Nephron (organoid): Measurements from ENCODE around the gene ADARB1.

Source experiments
- H3K27ac Mint-ChIP-seq, 3 experiments: 2 replicates each; pipeline ENCODE4 v1.8.0; 2020; ENCODE audit warnings: mixed read lengths in 3 of 3, mild to moderate bottlenecking in 2 of 3, moderate library complexity in 1 of 3
- H3K27me3 Mint-ChIP-seq: 2 replicates; pipeline ENCODE4 v1.8.0; 2021; ENCODE audit warnings: low read depth, mild to moderate bottlenecking, moderate library complexity, mixed read lengths
- H3K36me3 Mint-ChIP-seq: 2 replicates; pipeline ENCODE4 v1.8.0; 2020; ENCODE audit warnings: low read depth, mixed read lengths
- H3K4me1 Mint-ChIP-seq: 2 replicates; pipeline ENCODE4 v1.8.0; 2020; ENCODE audit warnings: mixed read lengths
- H3K4me3 Mint-ChIP-seq, 3 experiments: 2 replicates each; pipeline ENCODE4 v1.8.0; 2020; ENCODE audit warnings: mild to moderate bottlenecking in 3 of 3, mixed read lengths in 3 of 3, moderate library complexity in 2 of 3
- H3K9me3 Mint-ChIP-seq: 2 replicates; pipeline ENCODE4 v1.8.0; 2020; ENCODE audit warnings: mixed read lengths
- CTCF ChIP-seq, 3 experiments: fragments of 200-600 bp; sonication (generic); IDR thresholded peaks; one replicate each; pipeline ENCODE4 v1.5.0; 2021; ENCODE audit warnings: antibody characterized with exemption in 3 of 3; ENCODE audit not compliant: unreplicated experiment in 3 of 3

Gene ADARB1

GRCh38 chr21:45124596-45124995 lies 50.2 kb downstream of the ADARB1 start:
- H3K4me3 Mint-ChIP-seq, result no peak overlapping the region
- peaks cover 3% of the 10 kb centered on the region for H3K36me3 Mint-ChIP-seq
- TF ChIP-seq CTCF (IDR thresholded peaks at IDR 0.05; ENCODE audit: unreplicated experiment in 3 of 3), result no peak
- H3K27me3 Mint-ChIP-seq, result peaks cover 11% of the 10 kb centered on the region
- no peak overlapping the region for H3K27ac Mint-ChIP-seq
- H3K9me3 Mint-ChIP-seq, result no peaks in the 10 kb centered on the region
- peaks cover 82% of the 10 kb centered on the region for H3K4me1 Mint-ChIP-seq

GRCh38 chr21:45125357-45125756 lies 51.0 kb downstream of the ADARB1 start:
- Mint-ChIP-seq H3K4me1 (peaks cover 89% of the 10 kb centered on the region), H3K27me3 (peaks cover 11% of the 10 kb centered on the region), H3K4me3 (no peak overlapping the region), H3K36me3 (peaks cover 3% of the 10 kb centered on the region), H3K9me3 (no peaks in the 10 kb centered on the region), H3K27ac (no peak overlapping the region)
- no peak for TF ChIP-seq CTCF (IDR thresholded peaks at IDR 0.05; ENCODE audit: unreplicated experiment in 3 of 3)

GRCh38 chr21:45126204-45126626 lies 51.8 kb downstream of the ADARB1 start:
- peak overlapping the region; percentile 5 to 52 (median 41) for H3K27ac Mint-ChIP-seq
- peak overlapping the region in 1 of 3 experiments; percentile 11 for H3K4me3 Mint-ChIP-seq
- no peaks in the 10 kb centered on the region for H3K36me3 Mint-ChIP-seq
- no peaks in the 10 kb centered on the region for H3K9me3 Mint-ChIP-seq
- H3K4me1 Mint-ChIP-seq, result peaks cover 89% of the 10 kb centered on the region
- peaks cover 11% of the 10 kb centered on the region for H3K27me3 Mint-ChIP-seq
- TF ChIP-seq CTCF (IDR thresholded peaks at IDR 0.05; ENCODE audit: unreplicated experiment in 3 of 3), result no peak

GRCh38 chr21:45126983-45127382 lies 52.6 kb downstream of the ADARB1 start:
- no peak for TF ChIP-seq CTCF (IDR thresholded peaks at IDR 0.05; ENCODE audit: unreplicated experiment in 3 of 3)
- Mint-ChIP-seq H3K36me3 (no peaks in the 10 kb centered on the region), H3K27me3 (peaks cover 11% of the 10 kb centered on the region), H3K9me3 (no peaks in the 10 kb centered on the region), H3K27ac (peak overlapping the region in 1 of 3 experiments; percentile 11), H3K4me1 (peaks cover 89% of the 10 kb centered on the region), H3K4me3 (peak overlapping the region in 1 of 3 experiments; percentile 36)

- no peaks in the 10 kb centered on the region for H3K36me3 Mint-ChIP-seq
Observed at GRCh38 chr21:45127937-45128336, 53.6 kb downstream of the ADARB1 start.

More at GRCh38 chr21:45127937-45128336, 53.6 kb downstream of the ADARB1 start:
- Mint-ChIP-seq H3K9me3 (no peaks in the 10 kb centered on the region), H3K4me3 (peak overlapping the region in 1 of 3 experiments; percentile 55), H3K4me1 (peaks cover 90% of the 10 kb centered on the region), H3K27me3 (peaks cover 11% of the 10 kb centered on the region), H3K27ac (peak overlapping the region; percentile 39 to 74 (median 63))
- no peak for TF ChIP-seq CTCF (IDR thresholded peaks at IDR 0.05; ENCODE audit: unreplicated experiment in 3 of 3)
